Right lung (tissue), 5 donors: Measurements from ENCODE around the gene UACA. TPM values are rescaled to one million over a fixed set of nuclear protein-coding genes. Genes with fewer than 3 reads are reported as not detected.

Experiments used
- DNase-seq, 2 donors: peaks; one replicate each; pipeline ENCODE4 v3.0.0-alpha.2; 2013
- polyA plus RNA-seq, 5 donors: library from polyadenylated mRNA; unstranded; fragments of 120-200 nt; gene quantifications; one replicate each; pipeline versions ENCODE4 v1.2.1 to v1.2.3, GENCODE V29; 2013; ENCODE audit warnings: inconsistent platforms in 1 of 5, low replicate concordance in 1 of 5; ENCODE audit not compliant: insufficient read length in 5 of 5, insufficient read depth in 1 of 5

UACA gene
- polyA plus RNA-seq, 5 donors = 70.2 to 140 (median 126) TPM

DNA sequence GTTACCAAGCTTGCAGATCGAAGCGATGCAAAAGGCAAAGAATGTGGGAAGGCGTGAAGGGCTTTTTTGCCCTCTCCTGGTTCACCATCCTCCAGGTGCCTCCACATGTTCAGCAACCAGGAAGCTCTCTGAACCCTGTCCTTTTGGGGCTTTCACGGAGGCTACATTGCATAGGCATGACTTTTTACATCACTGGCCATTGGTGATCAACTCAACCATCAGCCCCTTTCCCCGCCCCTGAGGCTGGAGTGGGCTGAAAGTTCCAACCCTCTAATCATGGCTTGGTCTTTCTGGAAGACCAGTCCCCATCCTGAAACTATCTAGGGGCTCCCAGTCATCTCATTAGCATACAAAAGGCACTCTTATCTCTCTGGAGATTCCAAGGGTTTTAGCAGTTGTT, 52.6 kb downstream of the UACA start:
- no peak for DNase-seq

DNA sequence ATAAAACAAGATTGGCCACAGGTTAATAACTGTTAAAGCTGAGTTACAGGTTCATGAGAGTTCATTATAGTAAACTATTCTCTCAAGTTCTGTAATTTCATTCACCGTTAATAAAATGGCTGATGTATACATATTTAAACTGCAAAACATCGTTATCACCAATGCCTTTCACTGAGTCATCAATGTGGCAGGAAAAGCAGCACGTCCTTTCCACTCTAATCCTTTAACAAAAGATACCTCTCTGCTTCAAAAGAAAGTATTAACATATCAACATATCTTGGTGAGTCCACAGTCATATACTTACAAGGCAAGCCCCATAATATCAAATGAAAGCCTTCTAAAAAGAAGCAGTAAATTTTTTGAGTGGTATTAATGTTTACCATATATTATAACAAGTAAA, 54.5 kb downstream of the UACA start:
- DNase-seq = no peak

GRCh38 chr15:70707686-70708300, 55.6 kb downstream of the UACA start:
- DNase-seq = no peak

GRCh38 chr15:70704731-70705130, 58.6 kb downstream of the UACA start:
- no peak for DNase-seq

DNA sequence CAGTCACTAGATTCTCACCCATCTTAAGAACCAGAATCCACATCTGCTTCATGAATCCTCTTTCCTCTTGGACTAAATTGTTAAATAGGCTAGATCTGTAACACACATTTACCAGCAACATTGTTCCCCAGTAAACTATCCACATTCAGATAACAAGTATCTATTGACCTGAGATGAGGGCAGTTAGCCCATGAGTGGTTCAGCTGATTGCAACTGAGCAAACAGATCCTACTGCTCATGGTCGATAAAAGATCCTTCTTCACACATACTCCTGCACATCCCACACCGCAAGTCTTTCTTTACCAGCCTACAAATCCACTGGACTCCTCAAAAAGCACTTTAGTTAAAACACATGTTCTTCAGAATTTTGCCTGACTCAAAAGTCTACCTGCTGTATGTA, 59.2 kb downstream of the UACA start:
- no peak for DNase-seq

DNA sequence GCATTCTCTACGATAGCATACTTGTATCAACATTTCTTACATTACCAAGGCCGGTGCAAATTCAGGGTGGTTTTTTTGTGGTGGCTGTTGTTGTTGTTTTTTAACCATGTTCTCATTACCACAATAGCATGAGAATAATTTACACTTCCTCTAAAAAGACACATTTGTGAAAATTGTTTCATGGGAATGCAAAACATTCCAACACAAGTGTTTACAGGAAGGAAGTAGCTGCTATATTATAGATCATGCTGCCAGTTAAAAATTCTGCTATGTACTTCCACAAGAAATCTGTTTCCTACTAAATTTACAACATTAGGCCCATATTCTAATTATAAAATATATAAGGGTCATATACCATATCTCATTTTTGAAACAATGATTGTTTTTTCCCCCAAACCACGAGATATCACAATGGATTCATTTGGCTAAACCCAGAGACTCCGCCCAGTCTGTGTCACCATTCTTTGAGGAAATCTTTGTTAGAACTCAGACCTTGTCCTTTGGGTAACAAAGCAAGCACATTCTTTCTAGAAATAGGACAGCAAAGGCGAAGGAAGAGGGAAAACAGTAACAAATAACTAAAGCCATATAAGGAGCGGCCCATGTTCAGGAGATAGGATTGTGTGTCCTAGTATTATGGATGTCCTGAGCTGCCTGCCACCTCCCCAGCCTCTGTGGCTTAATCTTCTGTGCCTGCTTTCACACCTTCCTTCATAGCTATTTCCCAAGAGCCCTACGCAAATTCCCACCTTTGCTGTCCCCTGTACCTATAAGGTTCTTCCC, 60.1 kb downstream of the UACA start:
- no peak for DNase-seq

DNA sequence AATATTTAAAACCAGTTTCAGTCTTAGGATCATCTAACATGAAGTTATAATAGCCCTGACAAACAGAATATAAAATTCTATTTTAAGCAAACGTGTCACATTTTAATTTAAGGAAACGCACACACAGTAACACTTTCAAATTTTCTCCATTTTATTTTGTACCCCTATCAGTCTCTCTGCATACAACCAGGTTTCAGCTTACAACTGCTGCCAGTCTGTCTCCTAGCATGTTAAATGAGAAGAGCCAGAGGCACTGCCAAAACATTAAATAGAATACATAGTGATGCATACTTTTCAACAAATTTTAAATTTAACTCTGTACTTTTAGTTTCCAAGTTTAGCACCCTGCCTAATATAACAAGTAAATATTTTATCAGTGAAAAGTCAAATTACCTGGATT, 60.8 kb downstream of the UACA start:
- no peak for DNase-seq

- DNase-seq = peak in 1 of 2 donors; percentile 59
Measured at GRCh38 chr15:70701891-70702568, 61.3 kb downstream of the UACA start.

GRCh38 chr15:70701171-70701570, 62.2 kb downstream of the UACA start:
- DNase-seq = no peak

GRCh38 chr15:70699890-70700289, 63.5 kb downstream of the UACA start:
- DNase-seq = no peak

GRCh38 chr15:70698836-70699390, 64.4 kb downstream of the UACA start:
- DNase-seq = no peak

DNA sequence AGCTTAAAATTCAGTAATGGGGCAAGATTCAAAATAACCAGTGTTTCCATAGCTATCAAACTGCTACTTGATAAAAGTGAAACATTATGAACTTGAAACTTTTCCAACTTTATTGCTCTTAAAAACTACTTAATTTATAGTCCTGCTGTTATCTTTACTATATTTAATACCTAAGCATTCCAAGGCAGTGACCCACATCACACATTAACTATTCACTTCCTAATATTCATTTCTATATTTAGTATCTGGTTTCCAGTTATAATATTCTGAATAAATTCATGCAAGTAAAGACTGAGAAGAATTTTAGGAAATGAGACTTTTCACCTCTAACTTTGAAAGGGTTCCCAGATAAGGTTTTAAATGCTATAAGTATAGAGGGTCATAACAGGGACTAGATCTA, 64.9 kb downstream of the UACA start:
- no peak for DNase-seq

GRCh38 chr15:70690491-70691276, 72.7 kb downstream of the UACA start:
- no peak for DNase-seq

- DNase-seq = no peak
Measured at GRCh38 chr15:70690021-70690420, 73.3 kb downstream of the UACA start.

DNA sequence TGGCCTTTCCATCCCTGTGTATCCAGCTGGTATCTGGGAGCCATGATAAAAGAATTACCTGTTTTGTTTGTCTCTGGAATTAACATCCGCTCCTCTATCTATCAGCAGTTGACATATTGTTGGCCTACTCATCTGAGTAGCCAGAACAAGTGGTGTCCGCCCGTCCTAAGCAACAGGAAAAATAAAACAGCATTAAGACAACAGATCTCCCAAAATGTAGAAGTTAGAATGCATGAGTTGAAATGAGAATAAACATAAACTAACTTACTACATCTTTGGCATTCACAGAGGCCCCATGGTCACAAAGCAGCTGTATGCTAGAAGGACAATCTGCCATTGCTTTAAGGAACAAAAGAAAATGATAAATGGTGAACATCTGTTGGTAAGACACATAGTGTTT, 75.9 kb downstream of the UACA start:
- no peak for DNase-seq

GRCh38 chr15:70680817-70681216, 82.5 kb downstream of the UACA start:
- DNase-seq = no peak

DNA sequence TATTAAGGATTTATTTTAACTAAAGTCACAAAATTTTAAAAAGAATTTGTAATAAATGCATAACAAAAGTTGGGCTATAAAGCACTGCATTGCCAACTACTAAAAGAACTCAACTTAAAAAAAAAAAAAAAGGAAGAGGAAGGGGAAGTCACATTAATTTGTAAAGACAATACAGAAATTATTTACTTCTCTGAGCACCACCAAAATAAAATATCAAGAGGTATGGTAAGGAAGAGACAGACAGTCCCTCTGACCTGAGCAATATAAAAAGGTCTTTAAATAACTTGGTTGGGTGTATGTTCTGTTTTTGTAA, 83.5 kb downstream of the UACA start:
- DNase-seq = no peak

DNA sequence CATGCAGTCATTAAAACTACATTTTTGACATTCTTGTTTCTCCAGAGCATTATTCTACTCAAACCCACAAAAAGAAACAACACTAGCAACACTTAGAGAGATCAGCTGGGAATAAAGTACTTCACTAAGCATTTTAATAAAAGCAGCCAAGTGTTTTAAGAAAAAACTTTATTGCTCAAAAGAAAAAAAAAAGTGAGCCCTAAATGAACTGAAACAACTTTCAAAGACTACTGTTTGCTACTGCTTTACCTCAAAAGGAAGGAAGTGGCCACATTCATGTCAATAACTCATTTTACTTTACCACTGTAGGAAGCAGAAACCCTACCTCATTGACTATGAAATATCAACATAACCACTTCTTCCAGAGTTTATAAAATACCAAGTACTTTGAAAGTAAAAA, 91.3 kb downstream of the UACA start:
- DNase-seq = no peak

GRCh38 chr15:70670680-70671079, 92.7 kb downstream of the UACA start:
- no peak for DNase-seq

- DNase-seq = no peak
Measured at GRCh38 chr15:70669966-70670658, 93.2 kb downstream of the UACA start.

- no peak for DNase-seq
Measured at GRCh38 chr15:70669006-70669602, 94.3 kb downstream of the UACA start.
